Adipocyte (in vitro differentiated cells): ENCODE data around the gene SMAP1.
A peak's percentile ranks its signal among the peaks of the same experiment; 100 is the strongest.
"Not testable (repeated sequence)": the region's sequence is repeated elsewhere in the genome, so short reads cannot be mapped to it uniquely, and the experiment has no call there.

Source experiments
- DNase-seq: peaks from one replicate; pipeline ENCODE4 v3.0.0-alpha.2; 2015; ENCODE audit warnings: low read depth
- H3K27me3 ChIP-seq: replicated peaks from 2 replicates; pipeline ENCODE4 v1.7.0; 2013; ENCODE audit warnings: mild to moderate bottlenecking, low read length, moderate library complexity; ENCODE audit not compliant: control insufficient read depth, insufficient read depth
- H3K36me3 ChIP-seq: 2 replicates; pipeline ENCODE4 v1.7.0; 2013; ENCODE audit warnings: low read length, mild to moderate bottlenecking, moderate library complexity; ENCODE audit not compliant: control insufficient read depth, insufficient read depth, severe bottlenecking
- H3K4me1 ChIP-seq: 2 replicates; pipeline ENCODE4 v1.7.0; 2013; ENCODE audit warnings: mild to moderate bottlenecking, low read length, moderate library complexity; ENCODE audit not compliant: control insufficient read depth, insufficient read depth
- H3K4me3 ChIP-seq: 2 replicates; pipeline ENCODE4 v1.7.0; 2013; ENCODE audit warnings: mild to moderate bottlenecking, low read length, moderate library complexity
- H3K9ac ChIP-seq: 2 replicates; pipeline ENCODE4 v1.7.0; 2013; ENCODE audit warnings: mild to moderate bottlenecking, low read length, moderate library complexity
- H3K9me3 ChIP-seq: 2 replicates; pipeline ENCODE4 v1.7.0; 2013; ENCODE audit warnings: mild to moderate bottlenecking, low read length, moderate library complexity; ENCODE audit not compliant: control insufficient read depth

SMAP1 gene

DNA sequence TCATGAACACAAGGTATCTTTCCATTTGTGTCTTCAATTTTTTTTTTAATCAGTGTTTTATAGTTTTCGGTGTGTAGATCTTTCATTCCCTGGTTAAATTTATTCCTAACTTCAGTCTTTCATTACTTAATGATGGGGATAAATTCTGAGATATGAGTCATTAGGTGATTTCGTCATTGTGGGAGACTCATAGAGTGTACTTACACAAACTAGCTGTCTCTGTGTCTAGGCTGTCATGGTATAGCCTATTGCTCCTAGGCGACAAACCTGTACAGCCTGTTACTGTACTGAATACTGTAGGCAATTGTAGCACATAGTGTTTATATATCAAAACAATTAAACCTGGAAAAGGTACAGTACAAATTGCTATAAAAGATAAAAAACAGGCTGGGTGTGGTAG, 42.1 kb downstream of the SMAP1 start:
- Histone ChIP-seq H3K4me1 (peaks cover 16% of the 10 kb centered on the region), H3K4me3 (no peak overlapping the region), H3K9me3 (peaks cover 10% of the 10 kb centered on the region), H3K27me3 (no peaks in the 10 kb centered on the region), H3K9ac (no peak overlapping the region), H3K36me3 (no peaks in the 10 kb centered on the region)
- peak; percentile 54 for DNase-seq

DNA sequence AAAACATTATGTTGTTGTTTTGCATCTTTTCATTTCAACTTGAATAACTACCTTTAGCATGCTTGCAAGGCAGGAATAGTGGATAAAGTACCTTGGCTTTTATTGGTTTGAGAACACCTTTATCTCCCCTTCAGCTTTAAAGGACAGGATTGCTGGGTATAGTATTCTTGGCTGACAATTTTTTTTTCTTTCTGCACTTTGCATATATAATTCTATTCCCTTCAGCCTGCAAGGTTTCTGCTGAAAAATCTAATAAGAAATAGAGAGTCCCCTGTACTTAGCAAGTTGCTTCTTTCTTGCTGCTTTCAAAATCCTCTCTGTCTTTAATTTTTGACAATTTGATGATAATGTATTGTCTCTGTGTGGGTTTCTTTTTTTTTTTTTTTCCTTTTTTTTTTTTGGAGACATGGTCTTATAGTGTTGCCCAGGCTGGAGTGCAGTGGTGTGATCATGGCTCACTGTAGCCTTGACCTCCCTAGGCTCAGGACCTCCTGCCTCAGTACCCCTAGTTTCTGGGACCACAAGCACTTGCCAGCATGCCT, 47.1 kb downstream of the SMAP1 start:
- Histone ChIP-seq H3K27me3 (no peaks in the 10 kb centered on the region), H3K36me3 (no peaks in the 10 kb centered on the region)

DNA sequence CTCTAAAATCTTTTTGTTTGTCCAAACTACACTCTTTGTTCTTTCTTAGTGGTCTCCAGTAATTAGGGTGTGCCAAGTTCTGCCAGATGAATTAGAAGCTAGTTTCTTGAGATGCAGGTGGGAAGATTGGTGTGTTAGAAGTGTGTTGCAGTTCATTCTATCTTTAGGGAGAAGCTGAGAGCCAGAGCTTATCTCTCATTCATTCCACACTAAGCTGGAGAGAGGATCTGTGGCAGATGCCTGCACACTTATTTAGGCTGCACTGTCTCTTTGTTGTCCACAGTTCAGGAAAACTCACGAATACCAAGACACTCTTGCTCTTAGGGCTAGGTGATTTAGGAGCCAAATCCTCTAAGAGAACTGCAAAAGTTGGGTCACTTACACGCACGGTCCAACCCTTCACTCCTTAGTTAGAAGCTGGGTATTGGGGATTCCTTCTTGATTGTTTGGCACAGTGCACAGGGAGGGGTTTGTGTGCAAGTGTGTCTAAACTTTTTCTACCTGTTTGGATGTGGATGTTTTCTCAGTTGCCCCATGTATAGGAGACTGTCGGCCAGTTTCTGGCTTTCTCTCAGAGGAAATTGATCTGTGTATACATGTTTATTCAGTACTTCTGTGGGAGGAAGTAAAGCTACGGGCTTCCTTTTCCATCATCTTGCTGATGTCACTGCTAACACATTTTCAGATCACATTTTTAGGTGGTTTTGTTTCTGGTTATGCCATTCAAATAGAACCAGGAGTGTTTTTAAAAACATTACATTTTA, 49.5 kb downstream of the SMAP1 start:
- Histone ChIP-seq H3K4me3 (no peak overlapping the region), H3K36me3 (no peaks in the 10 kb centered on the region), H3K27me3 (no peaks in the 10 kb centered on the region), H3K9me3 (peaks cover 17% of the 10 kb centered on the region), H3K4me1 (no peaks in the 10 kb centered on the region), H3K9ac (no peak overlapping the region)
- no peak for DNase-seq

More for the DNA sequence above, 47.1 kb downstream of the SMAP1 start:
- no peak overlapping the region for H3K4me3 ChIP-seq
- H3K9me3 ChIP-seq = peaks cover 17% of the 10 kb centered on the region
- no peak overlapping the region for H3K9ac ChIP-seq
- peaks cover 2% of the 10 kb centered on the region for H3K4me1 ChIP-seq
- DNase-seq = no peak

DNA sequence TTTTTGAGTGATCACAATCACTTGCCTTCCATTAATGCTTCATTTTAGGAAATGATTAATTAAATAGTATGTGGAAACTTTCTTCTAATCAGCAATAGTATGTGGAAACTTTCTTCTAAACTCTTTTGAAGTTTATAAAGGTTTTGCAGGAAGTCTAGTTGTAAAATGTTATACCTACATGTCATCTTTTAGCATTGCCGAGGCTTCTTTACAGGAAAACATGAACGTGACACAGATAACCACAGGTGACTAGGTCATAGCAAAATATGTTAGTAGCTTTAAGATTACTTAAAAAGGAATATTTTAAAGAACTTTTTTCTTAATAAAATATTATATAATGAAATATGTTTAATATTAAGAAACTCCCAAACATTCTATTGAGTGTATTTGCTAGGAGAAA, 56.8 kb downstream of the SMAP1 start:
- DNase-seq = no peak
- Histone ChIP-seq H3K9ac (no peak overlapping the region), H3K36me3 (no peaks in the 10 kb centered on the region), H3K4me3 (no peak overlapping the region), H3K4me1 (peaks cover 23% of the 10 kb centered on the region), H3K9me3 (no peaks in the 10 kb centered on the region), H3K27me3 (no peaks in the 10 kb centered on the region)

DNA sequence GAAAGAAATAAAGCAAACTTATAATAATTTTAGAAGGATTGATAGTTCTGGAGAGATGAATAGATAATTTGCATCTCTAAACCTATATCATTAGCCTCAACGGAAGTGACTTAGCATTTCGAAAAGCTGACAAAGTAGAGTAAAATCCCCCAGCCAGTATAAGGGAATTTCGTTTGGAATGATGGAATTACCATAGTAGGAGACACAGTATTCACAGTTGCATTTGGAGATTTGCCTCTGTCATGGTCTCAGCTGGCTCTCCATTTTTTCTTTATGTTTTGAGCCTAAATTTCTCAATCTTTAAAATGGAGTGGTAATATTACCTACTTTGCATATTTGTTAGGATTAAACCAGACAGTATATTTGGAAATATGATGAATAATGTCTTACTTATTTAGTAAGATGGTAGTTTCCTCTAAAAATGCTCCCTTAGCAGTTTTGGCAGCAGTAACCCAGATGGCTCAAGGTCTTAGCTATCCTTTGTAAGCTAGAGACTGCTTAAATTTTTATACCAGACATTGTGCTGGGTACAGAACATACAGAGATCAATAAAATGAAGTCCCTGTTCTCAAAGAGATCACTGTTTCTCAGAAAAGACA, 58.2 kb downstream of the SMAP1 start:
- Histone ChIP-seq H3K36me3 (no peaks in the 10 kb centered on the region), H3K4me1 (peaks cover 23% of the 10 kb centered on the region), H3K27me3 (no peaks in the 10 kb centered on the region), H3K9ac (no peak overlapping the region), H3K4me3 (no peak overlapping the region), H3K9me3 (no peaks in the 10 kb centered on the region)
- peak; percentile 53 for DNase-seq

DNA sequence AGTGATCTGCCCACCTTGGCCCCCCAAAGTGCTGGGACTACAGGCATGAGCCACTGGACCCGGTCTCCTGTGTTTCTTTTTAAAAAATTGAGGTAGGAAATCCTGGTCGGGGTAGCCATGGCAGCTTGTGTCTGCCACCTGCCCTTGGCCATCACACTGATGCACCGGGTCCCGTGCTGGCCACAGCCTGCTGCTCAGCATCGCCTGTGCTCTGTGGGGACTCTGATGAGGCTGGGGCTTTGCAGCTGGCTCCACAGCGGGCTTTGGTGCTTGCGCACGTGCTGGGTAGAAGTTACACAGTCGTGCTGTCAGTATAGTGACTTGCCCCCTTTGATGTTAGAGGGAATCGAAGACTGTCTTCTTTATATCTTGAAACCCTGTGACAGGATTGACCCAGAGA, 66.7 kb downstream of the SMAP1 start:
- no peak overlapping the region for H3K9ac ChIP-seq
- no peaks in the 10 kb centered on the region for H3K9me3 ChIP-seq
- peaks cover 12% of the 10 kb centered on the region for H3K36me3 ChIP-seq
- no peaks in the 10 kb centered on the region for H3K27me3 ChIP-seq
- H3K4me1 ChIP-seq = peaks cover 5% of the 10 kb centered on the region
- no peak overlapping the region for H3K4me3 ChIP-seq
- no peak for DNase-seq

DNA sequence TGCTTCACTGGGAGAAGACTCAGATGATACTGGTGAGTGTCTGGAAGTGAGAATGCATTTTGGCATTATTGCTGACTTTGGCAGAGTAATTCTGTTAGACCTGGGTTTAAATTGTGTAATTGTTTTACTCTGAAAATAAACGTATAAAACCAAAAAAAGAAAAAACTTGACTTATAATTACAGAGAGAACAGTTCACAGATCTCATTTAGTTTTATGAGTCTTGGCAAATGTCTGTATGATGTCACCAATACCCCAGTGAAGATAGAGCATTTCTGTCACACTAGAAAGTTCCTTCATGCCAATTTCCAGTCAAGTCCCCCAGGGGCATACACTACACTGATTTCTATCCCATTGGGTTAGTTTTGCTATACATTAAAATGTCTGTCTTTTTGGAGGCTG, 67.3 kb downstream of the SMAP1 start:
- DNase-seq = no peak
- Histone ChIP-seq H3K9ac (no peak overlapping the region), H3K4me1 (peaks cover 4% of the 10 kb centered on the region)

DNA sequence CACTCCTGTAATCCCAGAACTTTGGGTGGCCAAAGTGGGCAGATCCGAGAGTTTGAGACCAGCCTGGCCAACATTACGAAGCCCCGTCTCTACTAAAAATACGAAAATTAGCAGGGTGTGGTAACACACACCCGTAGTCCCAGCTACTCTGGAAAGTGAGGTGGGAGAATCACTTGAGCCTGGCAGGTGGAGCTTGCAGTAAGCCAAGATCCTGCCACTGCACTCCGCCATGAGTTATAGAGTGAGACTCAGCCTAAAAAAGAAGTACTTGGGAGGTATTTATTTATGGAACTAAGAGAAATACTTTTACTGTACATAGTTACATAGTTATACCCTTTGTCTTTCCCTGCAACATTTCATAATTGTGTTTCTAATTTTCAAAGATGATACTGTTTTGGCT, 67.8 kb downstream of the SMAP1 start:
- no peak for DNase-seq
- Histone ChIP-seq H3K4me1 (peaks cover 4% of the 10 kb centered on the region), H3K9me3 (no peaks in the 10 kb centered on the region), H3K27me3 (no peaks in the 10 kb centered on the region), H3K36me3 (peaks cover 12% of the 10 kb centered on the region), H3K9ac (no peak overlapping the region), H3K4me3 (no peak overlapping the region)

More for the DNA sequence above, 67.3 kb downstream of the SMAP1 start:
- H3K27me3 ChIP-seq = no peaks in the 10 kb centered on the region
- no peak overlapping the region for H3K4me3 ChIP-seq
- H3K9me3 ChIP-seq = no peaks in the 10 kb centered on the region
- peaks cover 12% of the 10 kb centered on the region for H3K36me3 ChIP-seq

DNA sequence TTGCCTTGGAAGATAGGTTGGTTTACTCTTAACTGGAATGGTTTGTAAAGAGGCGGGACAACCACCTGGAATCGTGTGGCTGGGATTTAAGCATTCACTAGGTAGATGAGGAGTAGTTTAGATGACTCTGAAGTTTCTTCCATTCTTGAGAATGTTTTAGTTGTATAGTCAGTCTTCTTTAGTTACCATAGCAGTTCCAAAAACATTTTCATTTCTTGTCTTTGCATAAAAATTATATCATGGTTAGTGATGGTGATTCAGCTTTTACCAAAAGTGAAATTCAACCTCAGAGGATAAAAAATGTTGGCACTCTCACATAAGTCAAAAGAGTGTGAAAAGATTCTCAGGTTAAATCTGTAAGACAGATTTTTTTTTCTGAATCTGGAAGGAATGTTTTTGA, 70.3 kb downstream of the SMAP1 start:
- peaks cover 4% of the 10 kb centered on the region for H3K4me1 ChIP-seq
- H3K4me3 ChIP-seq = no peak overlapping the region
- peak; percentile 24 for DNase-seq
- peaks cover 19% of the 10 kb centered on the region for H3K36me3 ChIP-seq
- no peaks in the 10 kb centered on the region for H3K9me3 ChIP-seq
- no peaks in the 10 kb centered on the region for H3K27me3 ChIP-seq
- H3K9ac ChIP-seq = no peak overlapping the region

DNA sequence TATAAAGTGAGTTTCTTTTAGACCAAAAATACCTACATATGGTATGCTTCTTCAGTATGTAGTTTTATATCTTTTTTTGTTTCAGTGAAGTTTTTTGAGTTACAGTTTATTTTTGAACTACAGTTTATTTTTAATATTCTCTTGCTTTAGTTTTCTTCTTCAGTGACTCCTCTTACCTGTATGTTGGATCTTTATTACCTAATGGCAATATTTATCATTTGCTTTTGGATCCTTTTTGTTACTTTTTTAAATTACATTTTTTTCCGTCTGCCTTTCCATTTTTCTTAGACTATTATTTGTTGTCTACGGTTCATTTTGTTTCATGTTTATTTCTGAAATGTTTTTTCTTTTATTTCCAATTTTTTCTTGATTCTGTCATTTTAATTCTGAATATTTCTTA, 71.9 kb downstream of the SMAP1 start:
- no peak for DNase-seq
- Histone ChIP-seq H3K27me3 (no peaks in the 10 kb centered on the region), H3K9ac (no peak overlapping the region), H3K36me3 (peaks cover 16% of the 10 kb centered on the region), H3K4me1 (peaks cover 3% of the 10 kb centered on the region), H3K4me3 (no peak overlapping the region), H3K9me3 (no peaks in the 10 kb centered on the region)

DNA sequence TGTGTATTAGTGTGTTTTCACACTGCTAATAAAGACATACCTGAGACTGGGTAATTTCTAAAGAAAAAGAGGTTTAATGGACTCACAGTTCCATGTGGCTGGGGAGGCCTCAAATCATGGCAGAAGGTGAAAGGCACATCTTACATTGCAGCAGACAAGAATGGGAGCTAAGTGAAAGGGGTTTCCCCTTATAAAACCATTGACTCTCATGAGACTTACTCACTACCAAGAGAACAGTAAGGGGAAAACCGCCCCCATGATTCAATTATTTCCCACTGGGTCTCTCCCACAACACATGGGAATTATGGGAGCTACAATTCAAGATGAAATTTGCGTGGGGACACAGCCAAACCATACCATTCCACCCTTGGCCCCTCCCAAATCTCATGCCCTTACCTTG, 73.1 kb downstream of the SMAP1 start:
- H3K4me3 ChIP-seq, H3K4me1 ChIP-seq, H3K9me3 ChIP-seq, H3K9ac ChIP-seq, H3K27me3 ChIP-seq, H3K36me3 ChIP-seq, DNase-seq: not testable (repeated sequence)
